Myometrial cell (primary cell): ENCODE measurements around the gene ZNF780A. TPM values are rescaled to one million over a fixed set of nuclear protein-coding genes. Genes with fewer than 3 reads are reported as not detected.

Experiments used
- total RNA-seq: library from RNA; depleted of rRNA; stranded (reverse); fragments of >200 nt; gene quantifications from 2 replicates; pipeline ENCODE4 v1.2.3, GENCODE V29; 2015

The ZNF780A gene
- total RNA-seq: 2.3 and 16.0 TPM in 2 replicates

DNA sequence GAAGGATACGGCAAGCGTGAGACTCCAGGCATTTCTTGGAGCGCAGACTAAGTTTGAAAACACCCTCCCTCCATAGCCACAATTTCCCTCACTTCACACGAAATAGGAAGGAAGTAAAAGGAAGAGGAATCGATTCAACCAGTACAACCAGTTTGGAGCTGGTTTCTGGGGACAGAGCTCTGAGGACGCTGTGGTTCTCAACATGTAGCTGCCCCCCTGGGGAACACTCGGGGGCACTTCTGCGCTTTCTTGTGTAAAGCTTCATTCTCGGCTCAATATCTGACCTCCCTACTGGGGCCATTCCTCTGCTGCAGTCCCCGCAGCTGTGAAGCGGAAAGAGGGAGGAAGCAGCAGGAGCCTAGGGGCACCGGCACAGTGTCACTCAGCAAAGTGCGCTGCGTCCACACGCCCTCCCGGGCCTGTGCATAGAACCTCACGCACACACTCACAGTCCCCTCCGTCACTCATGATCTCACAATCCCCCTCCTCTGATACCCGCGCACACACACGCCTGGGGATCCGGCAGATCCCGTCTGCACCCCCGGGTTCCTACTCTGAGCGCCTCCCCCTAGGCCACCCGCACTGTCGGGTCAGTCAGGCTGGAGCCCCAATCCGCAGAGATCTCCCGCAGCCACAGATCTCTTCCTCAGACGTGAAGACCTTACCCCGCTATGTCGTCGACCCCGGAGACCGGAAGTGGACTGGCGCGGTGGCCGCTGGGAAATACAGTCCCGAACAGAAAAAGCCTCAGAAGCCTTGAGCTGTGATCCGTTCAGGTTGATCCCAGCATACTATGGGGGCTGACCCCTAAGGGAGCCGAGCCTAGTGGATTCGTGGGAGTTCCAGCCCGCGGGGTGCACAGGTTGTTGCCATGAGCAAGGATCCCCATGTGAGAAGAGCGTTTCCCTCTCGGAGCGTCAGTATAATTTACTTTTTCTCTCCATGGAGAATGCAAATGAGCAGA, at the start of gene ZNF780A:
TSS of gene ZNF780A (minus strand) at position 703 of the 964 bp plus-strand sequence. CDS start 6,190 bp downstream, outside the sequence.

DNA sequence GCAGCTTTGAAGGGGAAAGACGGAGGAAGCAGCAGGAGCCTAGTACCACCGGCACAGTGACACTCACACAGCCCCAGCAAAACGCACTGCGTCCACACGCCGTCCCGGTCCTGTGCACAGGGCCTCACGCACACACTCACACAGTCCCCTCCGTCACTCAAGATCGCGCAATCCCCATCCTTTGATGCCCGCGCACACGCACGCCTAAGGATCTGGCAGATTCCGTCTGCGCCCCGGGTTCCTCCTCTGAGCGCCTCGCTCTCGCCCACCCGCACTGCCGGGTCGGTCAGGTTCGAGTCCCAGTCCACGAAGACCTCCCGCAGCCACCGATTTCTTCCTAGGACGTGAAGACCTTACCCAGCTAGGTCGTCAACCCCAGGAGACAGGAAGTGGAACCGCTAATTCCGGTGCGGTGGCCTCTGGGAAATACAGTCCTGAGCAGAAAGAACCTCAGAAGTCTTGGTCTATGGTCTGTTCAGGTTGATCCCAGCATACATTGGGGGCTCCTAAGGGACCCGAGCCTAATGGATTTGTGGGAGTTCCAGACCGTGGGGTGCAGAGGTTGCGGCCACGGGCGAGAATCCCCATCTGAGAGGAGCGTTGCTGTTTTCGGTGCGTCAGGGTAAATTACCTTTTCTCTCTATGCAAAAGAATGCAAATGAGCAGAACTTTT, 34.8 kb downstream of the ZNF780A start, which contains the start of gene ZNF780B:
TSS of gene ZNF780B (minus strand) at position 400 of the 673 bp plus-strand sequence. CDS start 5,899 bp downstream, outside the sequence.

Other genes with a start within 250 kb of the ZNF780A start
- 131 and 144 TPM in 2 replicates for gene FBL, start 244.6 kb downstream of the ZNF780A start, total RNA-seq
- not detected in 2 replicates for gene FCGBP, start 156.3 kb downstream of the ZNF780A start, total RNA-seq
- 154 and 171 TPM in 2 replicates for gene PSMC4, start 119.8 kb downstream of the ZNF780A start, total RNA-seq
- gene ZNF546, start 93.9 kb downstream of the ZNF780A start, total RNA-seq: 1.4 and 3.9 TPM in 2 replicates
- 1.4 and 6.9 TPM in 2 replicates for gene ZNF780B, start 34.7 kb downstream of the ZNF780A start, total RNA-seq
- 6.0 and 10.4 TPM in 2 replicates for gene MAP3K10, start 100.5 kb upstream of the ZNF780A start, total RNA-seq
- not detected in 2 replicates for gene TTC9B, start 127.4 kb upstream of the ZNF780A start, total RNA-seq
- not detected in 2 replicates for gene CCNP, start 135.7 kb upstream of the ZNF780A start, total RNA-seq
- gene AKT2, start 194.4 kb upstream of the ZNF780A start, total RNA-seq: 97.3 and 125 TPM in 2 replicates